K562 treated with DMSO at 1 percent for 4 hours (cell line): ENCODE results near the gene RER1. TPM values are rescaled to one million over a fixed set of nuclear protein-coding genes. Genes with fewer than 3 reads are reported as not detected.

Experiments used
- total RNA-seq: library from RNA; unstranded; fragments of 300-600 nt; gene quantifications from 2 replicates; pipeline ENCODE4 v1.2.3, GENCODE V29; 2022; ENCODE audit not compliant: insufficient read depth

RER1 gene
- total RNA-seq, result 79.0 and 91.9 TPM in 2 replicates

GRCh38 chr1:2391041-2391930, at the start of gene RER1, which contains the start of gene MORN1:
TSS of gene RER1 (plus strand) at chr1:2391841. CDS start at chr1:2395791, 3,950 bp downstream.
TSS of gene MORN1 (minus strand) at chr1:2391554. CDS start at chr1:2391533, 21 bp downstream.

GRCh38 chr1:2412395-2412772, 20.7 kb downstream of the RER1 start, which contains the start of gene PEX10:
TSS of gene PEX10 (minus strand) at chr1:2412564. CDS start at chr1:2412502, 62 bp downstream.

Other genes starting within 250 kb of the RER1 start
- 187 and 235 TPM in 2 replicates for gene FAAP20, start 197.1 kb upstream of the RER1 start, total RNA-seq
- 28.1 and 38.4 TPM in 2 replicates for gene SKI, start 163.5 kb upstream of the RER1 start, total RNA-seq
- gene MORN1, start 287 bp upstream of the RER1 start, total RNA-seq, result 1.1 and 1.6 TPM in 2 replicates
- gene PEX10, start 20.7 kb downstream of the RER1 start, total RNA-seq, result 8.1 and 9.5 TPM in 2 replicates
- not detected in 2 replicates for gene PLCH2, start 84.4 kb downstream of the RER1 start, total RNA-seq
- 25.9 and 30.2 TPM in 2 replicates for gene PANK4, start 134.8 kb downstream of the RER1 start, total RNA-seq
- not detected in 2 replicates for gene HES5, start 138.4 kb downstream of the RER1 start, total RNA-seq
- 9.7 and 15.3 TPM in 2 replicates for gene TNFRSF14, start 164.5 kb downstream of the RER1 start, total RNA-seq
- gene PRXL2B, start 194.9 kb downstream of the RER1 start, total RNA-seq, result 18.7 and 21.8 TPM in 2 replicates
- gene MMEL1, start 241.2 kb downstream of the RER1 start, total RNA-seq, result not detected in 2 replicates